CD4-positive, alpha-beta T cell treated with Interferon alpha-2 for 1 hour (primary cell): ENCODE measurements around the gene BCAS3.

Experiments
- DNase-seq, 2 donors: peaks; one replicate each; pipeline ENCODE4 v3.0.0-alpha.2; 2020 to 2022

The BCAS3 gene

GRCh38 chr17:61309362-61310256, 632.0 kb downstream of the BCAS3 start:
- no peak for DNase-seq

DNA sequence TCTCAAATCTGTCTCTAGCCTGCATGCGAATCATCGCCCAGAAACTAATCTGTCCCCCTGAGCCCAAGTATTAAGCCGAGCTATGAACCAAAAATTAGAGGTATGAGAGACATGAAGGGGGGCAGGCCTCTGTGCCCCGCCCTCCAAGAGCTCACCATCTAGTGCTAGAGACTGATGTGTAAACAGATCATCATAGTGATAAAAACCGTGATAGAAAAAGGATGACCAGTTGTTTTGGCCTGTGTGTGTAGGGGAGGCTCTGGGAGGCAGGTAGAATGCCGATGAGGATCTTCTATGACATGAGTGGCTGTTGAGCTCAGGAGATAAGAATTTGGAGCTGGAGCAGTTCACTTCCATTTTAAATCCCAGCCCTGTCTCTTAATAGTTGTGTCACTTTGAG, 632.9 kb downstream of the BCAS3 start:
- DNase-seq: no peak

GRCh38 chr17:61312406-61313295, 635.0 kb downstream of the BCAS3 start:
- no peak for DNase-seq

GRCh38 chr17:61313461-61314326, 636.0 kb downstream of the BCAS3 start:
- no peak for DNase-seq

DNA sequence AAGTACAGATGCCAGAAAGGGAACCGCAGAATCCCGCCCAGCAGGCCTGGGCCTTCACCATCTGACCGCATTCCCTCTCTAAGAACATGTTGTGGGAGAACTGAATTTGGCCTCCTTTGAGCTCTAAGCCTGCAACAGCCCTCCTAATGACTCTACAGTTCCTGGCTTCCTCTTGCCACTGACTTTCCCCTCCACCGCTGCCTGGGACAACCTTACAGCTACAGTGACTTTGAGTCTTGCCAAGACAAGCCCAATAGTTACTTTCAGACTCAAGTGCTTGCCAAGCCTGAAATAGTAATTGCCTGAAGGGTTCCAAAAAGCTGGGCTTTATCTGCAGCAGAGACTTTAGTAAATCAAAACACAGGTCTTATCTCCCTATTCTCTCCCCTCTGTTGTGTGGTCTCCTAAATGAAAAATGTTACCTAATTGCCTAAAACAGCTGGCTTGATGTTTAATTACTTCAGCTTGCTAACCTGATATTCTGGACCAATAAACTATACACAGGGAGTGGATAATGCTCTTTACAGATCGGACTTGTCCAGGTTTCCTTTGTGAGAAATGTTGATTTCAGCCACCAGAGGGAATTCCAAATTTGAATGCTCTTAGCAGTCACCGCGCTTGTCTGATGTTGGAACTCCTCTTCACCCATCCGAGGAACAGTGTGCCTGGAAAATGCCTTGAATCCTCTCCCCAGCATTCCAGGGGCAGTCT, 636.9 kb downstream of the BCAS3 start:
- DNase-seq: no peak

GRCh38 chr17:61316633-61317032, 639.0 kb downstream of the BCAS3 start:
- no peak for DNase-seq

- no peak for DNase-seq
Observed at GRCh38 chr17:61317779-61318178, 640.1 kb downstream of the BCAS3 start.

DNA sequence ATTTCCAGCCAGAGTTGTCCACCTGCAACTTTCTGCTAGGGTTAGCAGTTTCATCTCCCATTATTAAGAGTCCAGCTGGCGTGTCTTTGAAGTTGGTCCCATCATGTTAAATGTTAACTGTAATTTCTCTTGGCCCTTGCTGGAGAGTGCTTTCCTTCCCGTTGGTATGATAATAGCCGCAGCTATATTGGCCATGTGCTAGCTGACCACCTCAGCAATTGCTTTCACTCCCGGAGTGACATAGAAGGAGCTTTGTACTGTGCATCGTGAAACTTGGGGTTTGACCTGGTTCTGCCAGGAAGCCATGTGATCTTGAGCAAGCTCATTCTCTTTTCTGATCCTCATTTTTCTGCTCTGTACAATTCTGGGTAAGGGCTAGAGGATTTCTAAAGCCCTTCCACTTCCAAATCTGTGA, 641.0 kb downstream of the BCAS3 start:
- DNase-seq: no peak

DNA sequence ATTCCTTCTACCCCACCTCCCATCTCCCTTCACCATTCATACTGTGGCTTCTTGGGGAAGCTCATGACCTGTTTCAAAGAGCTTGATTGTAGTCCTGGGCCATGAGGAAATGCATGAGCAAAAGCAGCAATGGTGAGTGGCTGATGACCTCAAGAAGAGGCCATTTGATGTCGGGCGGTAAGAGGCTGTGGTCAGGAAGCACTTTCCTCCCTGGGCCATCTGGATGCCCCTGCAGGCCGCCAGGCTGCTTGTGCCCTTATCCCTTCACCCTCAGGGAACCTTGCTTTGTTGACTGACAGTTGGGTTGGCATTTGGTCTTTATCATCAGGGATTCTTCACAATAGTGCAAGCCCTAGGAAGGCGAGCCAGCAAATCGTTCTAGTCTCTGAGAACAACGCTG, 643.7 kb downstream of the BCAS3 start:
- no peak for DNase-seq

DNA sequence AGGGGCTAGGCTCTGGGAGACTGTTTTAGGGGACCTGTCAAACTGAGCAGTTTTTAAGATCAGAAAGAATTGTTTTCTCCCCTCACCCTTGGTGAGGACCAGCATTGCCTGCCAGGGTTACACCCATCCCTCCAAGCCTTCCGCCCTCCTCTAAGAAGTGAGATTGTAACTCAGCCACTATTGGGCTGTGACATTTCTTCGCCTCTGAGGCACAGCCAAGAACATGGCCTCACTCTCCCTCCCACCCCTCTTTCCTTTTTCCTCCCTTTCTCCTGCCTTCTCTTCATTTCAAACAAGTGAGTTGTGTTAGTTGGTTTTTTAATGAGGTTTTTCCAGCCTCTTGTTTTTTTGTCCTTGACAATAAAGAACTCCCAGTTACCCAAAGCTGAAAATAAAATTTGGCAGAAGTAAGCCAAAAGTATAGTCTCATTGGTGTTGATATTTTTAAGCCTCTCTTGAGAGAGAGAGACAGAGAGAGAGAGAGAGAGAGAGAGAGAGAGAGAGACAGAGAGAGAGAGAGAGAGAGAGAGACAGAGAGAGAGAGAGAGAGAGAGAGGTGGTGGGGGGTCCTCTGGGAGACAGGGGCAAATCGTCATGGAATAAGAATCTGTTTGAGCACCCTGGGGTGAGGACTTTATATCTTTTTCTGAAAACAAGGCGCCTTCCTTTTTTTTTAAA, 644.8 kb downstream of the BCAS3 start:
- no peak for DNase-seq

DNA sequence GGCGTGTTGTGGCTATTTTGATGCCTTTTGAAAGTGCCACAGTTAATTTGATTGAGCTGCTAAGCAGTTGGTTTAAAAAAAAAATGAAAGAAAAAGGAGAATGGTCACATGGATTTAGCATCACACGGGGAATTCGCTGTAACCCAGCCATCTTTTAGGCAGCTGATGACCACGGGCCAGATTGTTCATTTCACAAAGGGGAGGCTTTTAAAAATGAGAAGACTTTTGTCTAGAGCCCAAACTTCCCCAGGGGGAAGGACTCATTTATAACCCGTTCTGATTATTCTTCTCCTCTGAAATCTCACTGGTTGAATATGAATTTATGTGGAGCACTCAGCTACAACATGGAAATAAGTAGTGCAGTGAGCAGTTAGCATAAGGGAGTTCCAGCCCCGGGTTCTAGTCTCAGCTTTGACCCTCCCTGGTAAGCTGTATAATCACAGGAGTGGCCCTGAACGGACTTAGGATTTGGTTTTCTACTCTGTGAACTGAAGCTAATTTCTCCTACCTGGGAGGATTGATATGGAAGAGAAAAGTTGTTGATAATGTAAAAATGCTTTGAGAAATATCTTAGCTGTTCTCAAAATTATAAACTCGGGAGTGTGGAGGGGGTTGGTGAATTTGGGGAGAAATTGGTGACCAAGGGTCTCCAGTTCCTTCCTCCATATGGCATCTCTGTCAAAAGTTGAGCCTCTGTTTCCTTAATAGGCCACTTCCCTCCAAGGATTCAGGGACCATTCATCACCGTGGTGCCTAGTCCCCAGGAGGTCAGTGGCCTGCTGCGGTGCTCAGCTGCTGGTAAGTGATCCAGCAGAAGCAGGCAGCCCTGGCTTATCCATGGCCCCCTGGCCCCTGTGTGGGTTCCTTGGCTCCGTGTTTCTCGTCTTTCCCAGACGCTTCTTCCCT, 645.6 kb downstream of the BCAS3 start:
- no peak for DNase-seq

GRCh38 chr17:61323909-61324868, 646.5 kb downstream of the BCAS3 start:
- no peak for DNase-seq

GRCh38 chr17:61324950-61325349, 647.3 kb downstream of the BCAS3 start:
- no peak for DNase-seq

GRCh38 chr17:61325382-61326073, 647.9 kb downstream of the BCAS3 start:
- no peak for DNase-seq

DNA sequence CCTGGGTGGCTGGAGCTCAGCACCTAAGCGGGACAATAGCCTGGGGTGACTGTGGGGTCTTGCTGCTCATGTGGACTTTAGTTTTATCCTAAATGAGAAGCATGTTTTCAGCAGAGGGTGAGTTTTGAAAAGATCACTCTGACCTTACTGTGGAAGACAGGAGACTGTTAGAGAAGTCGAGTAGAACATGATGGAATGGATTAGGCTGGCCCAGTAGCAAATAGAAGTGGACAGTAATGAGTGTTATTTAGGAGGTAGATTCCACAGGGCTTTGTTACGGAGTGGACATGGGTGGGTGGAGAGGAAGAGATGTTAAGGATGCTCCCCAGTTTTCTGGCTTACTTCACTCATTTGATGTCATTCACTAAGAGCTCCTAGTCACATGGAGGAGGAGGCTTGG, 648.7 kb downstream of the BCAS3 start:
- no peak for DNase-seq

DNA sequence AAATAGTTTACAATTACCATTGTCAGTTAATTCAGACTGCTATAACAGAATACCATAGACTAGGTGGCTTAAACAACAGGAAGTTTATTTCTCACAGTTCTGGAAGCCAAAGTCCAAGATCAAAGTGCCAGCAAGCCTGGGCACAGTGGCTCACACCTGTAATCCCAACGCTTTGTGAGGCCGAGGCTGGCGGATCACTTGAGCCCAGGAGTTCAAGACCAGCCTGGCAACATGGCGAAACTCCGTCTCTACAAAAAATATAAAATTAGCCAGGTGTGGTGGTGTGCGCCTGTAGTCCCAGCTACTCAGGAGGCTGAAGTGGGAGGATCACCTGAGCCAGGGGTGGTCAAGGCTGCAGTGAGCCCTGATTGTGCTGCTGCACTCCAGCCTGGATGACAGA, 650.7 kb downstream of the BCAS3 start:
- DNase-seq: no peak

DNA sequence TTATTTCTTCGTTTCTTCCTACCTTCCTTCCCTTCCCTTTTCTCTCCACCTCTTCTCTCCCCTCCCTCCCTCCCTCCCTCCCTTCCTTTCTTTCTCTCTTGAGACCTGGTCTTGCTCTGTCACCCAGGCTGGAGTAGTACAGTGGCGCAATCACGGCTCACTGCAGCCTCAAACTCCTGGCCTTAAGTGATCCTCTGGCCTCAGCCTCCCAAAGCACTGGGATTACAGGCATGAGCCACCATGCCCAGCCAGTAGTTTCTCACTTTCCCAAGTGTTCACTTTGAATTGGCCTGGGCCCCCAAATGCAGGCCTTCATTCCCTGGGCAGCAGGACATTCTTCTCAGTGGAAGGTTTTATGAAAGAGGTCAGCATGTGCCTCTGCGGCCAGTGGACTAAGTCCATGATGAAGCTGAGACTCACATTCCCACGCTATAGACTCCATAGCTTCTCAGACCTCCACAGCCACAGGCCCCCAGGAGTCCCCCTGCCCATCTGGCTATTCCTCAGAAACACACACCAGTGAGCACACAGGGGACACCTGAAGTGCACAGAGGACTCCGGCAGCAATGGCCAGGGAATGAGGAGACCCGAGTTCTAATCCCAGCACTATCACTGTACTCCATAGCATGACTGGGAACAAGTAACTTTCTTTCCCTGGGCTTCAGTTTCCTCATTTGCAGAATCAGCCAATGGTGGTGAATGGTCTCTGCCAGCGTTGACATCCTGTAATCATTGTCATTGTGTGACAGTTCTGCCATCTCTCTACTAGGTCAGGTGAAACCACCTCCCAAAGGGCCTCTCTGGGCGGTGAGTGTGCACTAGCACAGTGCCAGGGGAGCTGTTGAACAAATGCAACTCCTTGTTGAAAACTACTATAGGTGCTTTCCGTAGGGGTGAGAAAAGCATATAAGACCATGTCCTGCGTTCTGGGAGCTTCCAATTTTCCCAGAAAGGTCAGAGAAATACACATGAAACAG, 652.8 kb downstream of the BCAS3 start:
- no peak for DNase-seq
